Subcutaneous adipose tissue (tissue), 4 donors: ENCODE data around the gene FBXL20. TPM values are rescaled to one million over a fixed set of nuclear protein-coding genes. Genes with fewer than 3 reads are reported as not detected.

Experiments
- CTCF ChIP-seq: fragments of 450-650 bp; IDR thresholded peaks from one replicate; pipeline ENCODE4 v1.5.1; 2016; ENCODE audit warnings: low read depth, mild to moderate bottlenecking, control low read depth, antibody characterized with exemption, moderate library complexity
- total RNA-seq, 4 donors: library from RNA; depleted of rRNA; stranded (reverse); fragments of >200 nt; gene quantifications; one replicate each; pipeline ENCODE4 v1.1.0, GENCODE V29; 2016

The FBXL20 gene
- total RNA-seq, 4 donors from 2014 or later, result 20.2 to 29.8 (median 25.6) TPM

- no peak for TF ChIP-seq CTCF
Measured at GRCh38 chr17:39231591-39232551, 169.6 kb downstream of the FBXL20 start.

GRCh38 chr17:39231091-39231561, 170.3 kb downstream of the FBXL20 start:
- no peak for TF ChIP-seq CTCF

DNA sequence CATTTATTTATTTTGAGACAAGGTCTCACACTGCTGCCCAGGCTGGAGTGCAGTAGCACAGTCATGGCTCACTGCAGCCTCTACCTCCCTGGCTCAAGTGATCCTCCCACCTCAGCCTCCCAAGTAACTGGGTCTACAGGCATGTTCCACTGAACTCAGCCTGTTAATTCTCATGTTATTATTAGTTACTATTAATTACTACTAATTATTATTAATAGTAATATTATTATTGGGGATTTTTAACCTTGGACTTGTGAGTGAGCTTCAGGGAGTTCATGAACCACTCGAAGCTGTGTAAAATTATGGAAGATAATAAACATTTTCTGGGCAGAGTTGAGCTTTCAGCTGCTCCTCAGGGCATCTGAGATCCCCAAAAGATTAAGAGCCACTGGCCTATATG, 171.1 kb downstream of the FBXL20 start:
- TF ChIP-seq CTCF, result no peak

GRCh38 chr17:39229274-39229913, 172.0 kb downstream of the FBXL20 start:
- no peak for TF ChIP-seq CTCF

GRCh38 chr17:39227364-39227919, 174.0 kb downstream of the FBXL20 start:
- no peak for TF ChIP-seq CTCF

GRCh38 chr17:39225959-39226683, 175.3 kb downstream of the FBXL20 start:
- TF ChIP-seq CTCF, result no peak
